Measurements from ENCODE around the gene ESCO1. TPM values are rescaled to one million over a fixed set of nuclear protein-coding genes. Genes with fewer than 3 reads are reported as not detected.

Gene ESCO1
- total RNA-seq, 3 donors from 2014 or later (not counting 1 experiment from before 2014, with no cell fraction given), result 40.5 to 43.4 (median 42.8) TPM

DNA sequence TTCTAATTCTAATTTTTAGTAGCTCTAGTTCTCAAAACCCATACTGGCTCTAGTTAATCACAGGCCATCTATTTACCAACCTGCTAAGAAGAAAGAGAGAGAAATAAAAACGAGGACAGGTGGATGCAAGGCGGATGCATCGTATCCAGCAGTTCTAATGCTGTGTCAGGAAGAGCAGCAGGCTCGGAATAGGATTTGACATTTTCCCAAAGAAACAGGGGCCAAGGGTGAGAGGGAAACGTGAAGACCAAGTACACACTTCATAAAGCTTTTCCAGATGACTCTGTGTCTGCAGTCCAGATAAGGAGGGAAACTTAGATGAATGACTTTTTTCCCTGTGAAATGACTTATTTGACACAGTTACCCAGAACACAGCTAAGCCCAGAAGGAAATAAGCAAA lies 117.5 kb downstream of the ESCO1 start:
- H3K4me3 Mint-ChIP-seq, result no peak overlapping the region
- intact Hi-C loops (cut with micrococcal nuclease), result no loop called here
- no peak overlapping the region for H3K27ac Mint-ChIP-seq
- ATAC-seq (no peak), DNase-seq (no peak)
- no peaks in the 10 kb centered on the region for H3K9me3 ChIP-seq (ENCODE audit: control insufficient read depth, insufficient read depth, low read length)
- H3K27ac ChIP-seq (ENCODE audit: low read length), result no peak overlapping the region
- no peaks in the 10 kb centered on the region for H3K4me1 Mint-ChIP-seq
- peaks cover 0 to 10% of the 10 kb centered on the region in 2 donors for H3K27me3 Mint-ChIP-seq (ENCODE audit: low read depth in 2 of 2)
- no peaks in the 10 kb centered on the region for H3K27me3 ChIP-seq (ENCODE audit: control insufficient read depth, insufficient read depth, low read length)
- H3K36me3 Mint-ChIP-seq, result no peaks in the 10 kb centered on the region
- no peaks in the 10 kb centered on the region for H3K4me1 ChIP-seq (ENCODE audit: control insufficient read depth, insufficient read depth, low read length)
- no peaks in the 10 kb centered on the region for H3K36me3 ChIP-seq (ENCODE audit: control insufficient read depth, insufficient read depth, low read length)
- TF ChIP-seq, protein P1, sequence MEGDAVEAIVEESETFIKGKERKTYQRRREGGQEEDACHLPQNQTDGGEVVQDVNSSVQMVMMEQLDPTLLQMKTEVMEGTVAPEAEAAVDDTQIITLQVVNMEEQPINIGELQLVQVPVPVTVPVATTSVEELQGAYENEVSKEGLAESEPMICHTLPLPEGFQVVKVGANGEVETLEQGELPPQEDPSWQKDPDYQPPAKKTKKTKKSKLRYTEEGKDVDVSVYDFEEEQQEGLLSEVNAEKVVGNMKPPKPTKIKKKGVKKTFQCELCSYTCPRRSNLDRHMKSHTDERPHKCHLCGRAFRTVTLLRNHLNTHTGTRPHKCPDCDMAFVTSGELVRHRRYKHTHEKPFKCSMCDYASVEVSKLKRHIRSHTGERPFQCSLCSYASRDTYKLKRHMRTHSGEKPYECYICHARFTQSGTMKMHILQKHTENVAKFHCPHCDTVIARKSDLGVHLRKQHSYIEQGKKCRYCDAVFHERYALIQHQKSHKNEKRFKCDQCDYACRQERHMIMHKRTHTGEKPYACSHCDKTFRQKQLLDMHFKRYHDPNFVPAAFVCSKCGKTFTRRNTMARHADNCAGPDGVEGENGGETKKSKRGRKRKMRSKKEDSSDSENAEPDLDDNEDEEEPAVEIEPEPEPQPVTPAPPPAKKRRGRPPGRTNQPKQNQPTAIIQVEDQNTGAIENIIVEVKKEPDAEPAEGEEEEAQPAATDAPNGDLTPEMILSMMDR (IDR thresholded peaks at IDR 0.05), result no peak
- WGBS (ENCODE audit: insufficient coverage), result 96% methylated on average over 4 of the region's 5 CpGs
- no peaks in the 10 kb centered on the region for H3K9me3 Mint-ChIP-seq
- H3K4me3 ChIP-seq (ENCODE audit: low read length), result no peak overlapping the region

DNA sequence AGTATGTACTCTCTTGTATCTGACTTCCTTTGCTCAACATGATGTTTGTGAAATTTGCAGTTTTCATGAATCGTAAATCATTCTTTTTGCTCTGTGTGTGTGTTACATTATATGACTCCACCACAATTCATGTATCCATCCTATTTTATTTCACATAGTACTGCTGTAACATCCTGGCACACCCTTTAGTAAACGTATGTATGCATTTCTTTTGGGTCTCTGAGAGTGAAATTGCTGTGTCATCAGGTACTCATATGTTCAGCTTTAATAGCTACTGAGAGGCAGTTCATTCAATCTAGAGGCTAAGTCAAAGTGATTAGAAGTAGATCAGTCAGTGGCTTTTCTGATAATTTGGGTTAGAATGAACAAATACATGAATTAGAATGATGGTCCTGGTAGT lies 118.8 kb downstream of the ESCO1 start:
- H3K27me3 Mint-ChIP-seq (ENCODE audit: low read depth in 2 of 2), result peaks cover 0 to 10% of the 10 kb centered on the region in 2 donors
- no peak overlapping the region for H3K4me3 ChIP-seq (ENCODE audit: low read length)
- H3K27ac ChIP-seq (ENCODE audit: low read length), result no peak overlapping the region
- no peaks in the 10 kb centered on the region for H3K9me3 Mint-ChIP-seq
- H3K4me1 Mint-ChIP-seq, result no peaks in the 10 kb centered on the region
- H3K27ac Mint-ChIP-seq, result no peak overlapping the region
- no peaks in the 10 kb centered on the region for H3K36me3 ChIP-seq (ENCODE audit: control insufficient read depth, insufficient read depth, low read length)
- WGBS (ENCODE audit: insufficient coverage), result 44% methylated on average over 2 of the region's 2 CpGs
- TF ChIP-seq, protein P1 (IDR thresholded peaks at IDR 0.05), result no peak
- H3K27me3 ChIP-seq (ENCODE audit: control insufficient read depth, insufficient read depth, low read length), result no peaks in the 10 kb centered on the region
- H3K4me1 ChIP-seq (ENCODE audit: control insufficient read depth, insufficient read depth, low read length), result no peaks in the 10 kb centered on the region
- H3K4me3 Mint-ChIP-seq, result no peak overlapping the region
- ATAC-seq (no peak), DNase-seq (no peak)
- no peaks in the 10 kb centered on the region for H3K36me3 Mint-ChIP-seq
- H3K9me3 ChIP-seq (ENCODE audit: control insufficient read depth, insufficient read depth, low read length), result no peaks in the 10 kb centered on the region
- intact Hi-C loops (cut with micrococcal nuclease), result no loop called here

DNA sequence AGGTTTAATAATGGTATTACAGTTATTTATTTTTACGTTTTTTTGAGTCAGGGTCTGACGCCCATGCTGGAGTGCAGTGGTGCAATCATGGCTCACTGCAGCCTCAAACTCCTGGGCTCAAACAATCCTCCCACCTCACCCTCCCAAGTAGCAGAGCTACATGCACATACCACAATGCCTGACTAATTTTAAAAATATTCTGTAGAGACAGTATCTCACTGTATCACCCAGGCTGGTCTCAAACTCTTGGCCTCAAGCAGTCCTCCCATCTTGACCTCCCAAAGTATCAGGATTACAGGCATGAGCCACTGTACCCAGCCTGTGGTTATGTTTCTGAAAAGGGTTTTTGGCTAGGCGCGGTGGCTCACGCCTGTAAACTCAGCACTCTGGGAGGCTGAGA lies 120.8 kb downstream of the ESCO1 start:
- Mint-ChIP-seq H3K27ac (no peak overlapping the region), H3K4me1 (no peaks in the 10 kb centered on the region), H3K9me3 (no peaks in the 10 kb centered on the region), H3K36me3 (no peaks in the 10 kb centered on the region), H3K27me3 (ENCODE audit: low read depth in 2 of 2) (peaks cover 7 to 18% of the 10 kb centered on the region in 2 donors), H3K4me3 (no peak overlapping the region)
- no peaks in the 10 kb centered on the region for H3K27me3 ChIP-seq (ENCODE audit: control insufficient read depth, insufficient read depth, low read length)
- no peak overlapping the region for H3K27ac ChIP-seq (ENCODE audit: low read length)
- 90% methylated on average over 5 of the region's 5 CpGs for WGBS (ENCODE audit: insufficient coverage)
- H3K9me3 ChIP-seq (ENCODE audit: control insufficient read depth, insufficient read depth, low read length), result no peaks in the 10 kb centered on the region
- no peak for ATAC-seq
- TF ChIP-seq, protein P1 (IDR thresholded peaks at IDR 0.05), result no peak
- H3K4me3 ChIP-seq (ENCODE audit: low read length), result no peak overlapping the region
- no peak for DNase-seq
- intact Hi-C loops (cut with micrococcal nuclease), result no loop called here
- H3K4me1 ChIP-seq (ENCODE audit: control insufficient read depth, insufficient read depth, low read length), result no peaks in the 10 kb centered on the region
- no peaks in the 10 kb centered on the region for H3K36me3 ChIP-seq (ENCODE audit: control insufficient read depth, insufficient read depth, low read length)

Other genes starting within 250 kb of the ESCO1 start
- 10 to 100 TPM; 28.0 to 33.8 (median 31.6) TPM for gene SNRPD1, start 11.6 kb upstream of the ESCO1 start, total RNA-seq
- 10 to 100 TPM; 39.9 to 47.3 (median 45.0) TPM for gene ABHD3, start 104.1 kb upstream of the ESCO1 start, total RNA-seq
- 10 to 100 TPM; 27.5 to 38.4 (median 35.6) TPM for gene MIB1, start 140.1 kb upstream of the ESCO1 start, total RNA-seq